Left hindlimb (tissue), 1 donor: Measurements from ENCODE around the gene INSRR.

Experiments used
- DNase-seq: peaks from one replicate; pipeline ENCODE4 v3.0.0-alpha.2; 2018

INSRR gene

GRCh38 chr1:156893048-156893953 lies 34.4 kb upstream of the INSRR start, which contains the start of gene PEAR1:
Gene PEAR1 (plus strand): TSS chr1:156893718. CDS start chr1:156903927, 10,209 bp downstream.
- peak; percentile 87 for DNase-seq

GRCh38 chr1:156892190-156893047 lies 33.5 kb upstream of the INSRR start:
- DNase-seq, result peak; percentile 94

- DNase-seq, result peak; percentile 80
Measured at GRCh38 chr1:156889802-156890580, 31.1 kb upstream of the INSRR start.

GRCh38 chr1:156887734-156888133 lies 28.8 kb upstream of the INSRR start:
- DNase-seq, result no peak

GRCh38 chr1:156887317-156887716 lies 28.4 kb upstream of the INSRR start:
- no peak for DNase-seq

- DNase-seq, result no peak
Measured at GRCh38 chr1:156886583-156887281, 27.8 kb upstream of the INSRR start.

GRCh38 chr1:156885880-156886355 lies 27.0 kb upstream of the INSRR start:
- no peak for DNase-seq

- DNase-seq, result no peak
Measured at GRCh38 chr1:156885314-156885713, 26.4 kb upstream of the INSRR start.

- no peak for DNase-seq
Measured at GRCh38 chr1:156884560-156885184, 25.8 kb upstream of the INSRR start.

- DNase-seq, result no peak
Measured at GRCh38 chr1:156883919-156884318, 25.0 kb upstream of the INSRR start.

GRCh38 chr1:156882543-156882942 lies 23.6 kb upstream of the INSRR start:
- DNase-seq, result no peak

- no peak for DNase-seq
Measured at GRCh38 chr1:156881663-156882062, 22.7 kb upstream of the INSRR start.

GRCh38 chr1:156881101-156881500 lies 22.2 kb upstream of the INSRR start:
- DNase-seq, result no peak

- no peak for DNase-seq
Measured at GRCh38 chr1:156880473-156880872, 21.6 kb upstream of the INSRR start.

- DNase-seq, result no peak
Measured at GRCh38 chr1:156879876-156880275, 21.0 kb upstream of the INSRR start.

GRCh38 chr1:156877433-156878170 lies 18.7 kb upstream of the INSRR start:
- no peak for DNase-seq

- no peak for DNase-seq
Measured at GRCh38 chr1:156876281-156876680, 17.4 kb upstream of the INSRR start.

GRCh38 chr1:156875341-156875615 lies 16.4 kb upstream of the INSRR start:
- DNase-seq, result no peak

- DNase-seq, result no peak
Measured at GRCh38 chr1:156874572-156875340, 15.8 kb upstream of the INSRR start.

GRCh38 chr1:156874142-156874541 lies 15.2 kb upstream of the INSRR start:
- no peak for DNase-seq
